COLO668 (cell line): ENCODE data around the gene RIMBP2.

Experiments used
- DNase-seq: peaks from one replicate; lab custom pipeline; 2025; ENCODE audit not compliant: unreplicated experiment; lab: John Stamatoyannopoulos, UW

Gene RIMBP2

DNA sequence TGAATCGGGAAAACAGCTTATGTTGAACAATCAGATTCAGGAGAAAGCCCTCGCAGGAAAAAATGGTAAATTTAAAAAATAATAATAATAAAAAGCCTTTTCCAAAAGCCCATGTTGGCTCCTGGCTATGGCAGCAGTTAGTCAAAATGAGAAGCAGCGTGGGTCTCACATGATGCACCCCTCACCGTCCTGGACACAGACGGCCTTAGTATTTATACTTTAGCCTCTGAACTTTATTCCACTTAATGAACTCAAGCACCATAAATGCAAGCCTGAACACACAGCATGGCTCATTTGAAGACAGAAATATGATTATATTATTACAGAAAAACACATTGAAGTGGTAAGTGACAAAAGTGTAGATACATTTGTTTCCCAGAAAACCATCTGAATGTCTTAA lies 160.9 kb downstream of the RIMBP2 start:
- no peak for DNase-seq

DNA sequence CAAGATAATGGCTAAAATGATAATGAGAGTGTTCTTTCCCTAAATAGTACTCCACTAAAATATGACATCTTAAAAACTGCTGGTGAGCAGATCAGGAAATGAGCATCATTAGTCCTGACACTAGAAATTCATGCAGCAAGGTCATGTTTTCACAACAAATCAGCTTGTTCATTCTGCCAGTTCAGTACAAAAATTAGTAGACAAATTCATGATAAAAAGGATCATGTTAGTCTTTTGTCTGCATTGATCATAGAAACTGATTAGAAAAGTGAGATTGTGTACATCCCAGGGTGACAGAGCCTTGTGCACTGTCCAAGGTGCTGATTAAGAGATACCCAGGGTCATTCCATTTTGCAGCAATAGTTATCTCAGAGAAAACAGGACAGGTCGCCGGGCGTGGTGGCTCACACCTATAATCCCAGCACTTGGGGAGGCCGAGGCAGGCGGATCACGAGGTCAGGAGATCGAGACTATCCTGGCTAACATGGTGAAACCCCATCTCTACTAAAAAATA lies 163.6 kb downstream of the RIMBP2 start:
- no peak for DNase-seq

DNA sequence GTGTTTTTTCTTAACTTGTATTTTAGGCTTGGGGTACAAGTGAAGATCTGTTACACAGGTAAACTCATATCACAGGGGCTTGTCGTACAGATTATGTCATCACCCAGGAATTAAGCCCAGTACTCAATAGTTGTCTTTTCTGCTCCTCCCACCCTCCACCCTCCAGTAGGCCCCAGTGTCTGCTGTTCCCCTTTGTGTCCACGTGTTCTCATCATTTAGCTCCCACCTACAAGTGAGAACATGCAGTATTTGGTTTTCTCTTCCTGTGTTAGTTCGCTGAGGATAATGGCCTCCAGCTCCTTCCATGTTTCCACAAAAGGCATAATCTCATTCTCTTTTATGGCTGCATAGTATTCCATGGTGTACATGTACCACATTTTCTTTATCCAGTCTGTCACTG lies 166.7 kb downstream of the RIMBP2 start:
- DNase-seq, result no peak

DNA sequence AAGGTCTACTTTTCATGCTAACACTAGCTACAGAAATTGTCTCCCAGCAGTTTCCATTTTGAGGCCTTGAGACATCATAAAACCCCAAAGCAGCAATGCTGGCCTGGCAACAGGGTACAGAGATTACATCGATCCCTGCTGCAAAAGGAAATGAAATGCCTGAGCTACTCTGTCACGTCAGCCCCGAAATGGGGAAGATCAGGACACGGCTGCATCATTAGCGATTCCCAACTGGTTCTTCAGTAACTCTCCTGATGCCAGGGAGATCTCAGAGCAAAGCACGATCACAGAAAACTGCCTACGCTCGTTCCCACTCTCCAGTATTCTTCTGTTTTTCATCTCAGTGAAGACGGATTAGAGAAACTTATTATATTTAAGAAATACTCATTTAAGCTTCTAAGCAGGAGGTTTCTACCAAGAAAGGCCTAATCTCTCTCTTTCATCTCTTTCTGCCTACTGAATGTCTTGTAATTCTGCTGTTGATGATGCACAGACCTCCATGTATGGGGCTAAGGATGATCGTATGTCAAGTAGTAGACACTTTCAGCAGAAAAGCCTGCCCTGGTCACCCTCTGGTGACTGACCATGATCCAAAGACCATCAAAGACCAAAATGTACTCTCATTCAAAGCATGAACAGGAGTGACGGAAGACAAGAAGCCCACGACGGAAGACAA lies 168.5 kb downstream of the RIMBP2 start:
- no peak for DNase-seq

DNA sequence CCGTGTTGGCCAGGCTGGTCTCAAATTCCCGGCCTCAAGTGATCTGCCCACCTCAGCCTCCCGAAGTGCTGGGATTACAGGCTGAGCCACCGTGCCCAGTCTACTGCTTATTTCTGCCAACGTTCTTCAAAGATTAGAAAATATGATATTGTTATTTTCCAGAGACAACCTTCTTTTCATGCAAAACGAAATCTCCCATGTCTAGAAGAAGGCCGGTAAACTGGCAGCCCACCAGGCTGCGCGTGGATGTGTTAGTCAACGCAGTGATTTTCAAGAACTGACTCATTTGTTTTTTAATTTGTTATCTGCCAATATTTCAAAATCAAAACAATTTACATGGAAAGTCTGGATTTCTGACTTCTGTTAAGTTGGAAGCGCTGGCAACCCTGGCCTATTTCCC lies 169.6 kb downstream of the RIMBP2 start:
- no peak for DNase-seq

DNA sequence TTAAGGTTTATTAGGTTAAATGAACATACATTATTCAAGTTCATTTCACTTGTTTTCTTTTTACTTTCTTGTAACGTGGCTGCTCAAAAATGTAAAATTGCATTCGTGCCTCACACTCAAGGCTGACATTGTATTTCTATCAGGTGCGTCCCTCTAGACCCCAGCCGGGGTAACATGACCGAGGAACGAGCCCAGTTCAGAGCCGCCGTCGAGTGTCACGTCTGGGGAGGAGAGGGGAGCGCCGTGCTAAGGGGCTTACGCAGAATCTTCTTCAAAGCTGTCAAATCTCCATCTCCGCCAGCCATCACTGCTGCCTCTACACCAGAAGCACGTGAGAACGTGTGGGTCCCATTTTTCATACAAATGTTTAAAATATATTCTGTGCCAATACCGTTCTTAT lies 170.6 kb downstream of the RIMBP2 start:
- no peak for DNase-seq

DNA sequence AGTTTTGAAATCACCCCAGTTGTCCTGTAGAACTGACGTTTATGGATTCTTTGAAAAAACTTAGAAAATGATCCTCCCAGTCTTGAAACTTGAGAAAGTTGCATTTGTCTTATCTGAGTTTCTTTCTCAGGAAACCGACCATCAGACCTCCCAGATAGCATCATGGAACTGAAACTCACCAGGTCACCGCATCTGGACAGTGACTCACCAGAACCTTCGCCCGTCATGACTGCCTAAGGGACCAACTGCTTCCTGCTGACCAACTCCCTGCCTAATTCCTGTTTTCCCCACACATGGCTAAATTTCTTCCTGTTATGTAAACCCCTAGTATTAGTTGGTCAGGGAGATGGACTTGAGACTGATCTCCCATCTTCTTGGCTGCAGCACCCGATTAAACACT lies 175.7 kb downstream of the RIMBP2 start:
- no peak for DNase-seq

DNA sequence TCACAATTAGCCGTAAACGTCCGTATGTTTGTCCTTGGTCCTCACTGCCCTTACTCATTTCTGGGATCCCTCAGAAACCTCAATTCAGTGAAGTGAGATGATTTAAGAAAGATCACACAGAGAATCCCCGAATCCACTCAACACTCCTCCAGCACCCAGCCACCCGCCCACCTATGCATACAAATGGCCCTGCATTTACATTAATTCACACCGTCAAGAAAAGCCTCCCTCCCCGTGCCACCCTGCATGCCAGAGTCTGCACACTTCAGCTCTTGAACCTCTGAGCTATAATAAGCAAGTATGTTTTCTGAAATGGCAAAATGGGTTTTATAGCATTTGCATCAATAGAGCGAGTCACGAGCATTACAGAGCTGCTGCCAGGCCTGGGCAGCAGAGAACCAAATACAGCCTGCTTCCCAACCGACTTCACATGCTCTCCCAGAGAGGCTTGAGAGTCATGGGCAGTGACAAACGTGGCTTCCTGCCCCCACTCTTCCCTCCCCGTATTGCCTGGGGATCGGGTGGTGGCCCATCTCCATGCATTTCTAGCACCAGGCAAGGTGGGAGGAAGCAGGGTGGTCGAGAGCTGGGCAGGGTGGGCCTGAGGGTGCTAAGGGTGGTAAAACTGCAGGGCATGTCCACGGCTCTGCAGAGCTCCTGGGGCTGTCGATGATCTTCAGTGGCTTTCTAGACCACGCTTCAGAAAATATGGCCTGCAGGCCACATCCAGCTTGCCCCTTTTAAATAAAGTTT lies 177.6 kb downstream of the RIMBP2 start:
- no peak for DNase-seq

DNA sequence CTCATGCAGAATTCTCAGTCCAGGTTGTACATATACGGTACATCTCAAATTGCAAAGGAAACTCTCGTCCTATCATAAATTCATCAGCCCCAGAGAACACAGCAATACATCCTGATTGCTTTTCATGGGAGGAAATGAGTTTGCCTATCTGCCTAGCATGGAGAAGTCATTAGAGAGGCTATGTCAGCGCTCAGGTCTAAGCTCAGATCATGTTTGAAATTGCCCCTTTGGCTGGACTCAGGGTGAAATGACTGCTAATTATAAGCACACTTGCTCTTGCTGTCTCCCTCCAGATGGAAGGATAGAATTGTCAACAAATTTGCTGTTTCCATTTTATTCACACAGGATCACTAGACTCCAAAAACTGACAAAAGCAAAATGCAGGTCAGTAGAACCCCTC lies 178.4 kb downstream of the RIMBP2 start:
- no peak for DNase-seq

DNA sequence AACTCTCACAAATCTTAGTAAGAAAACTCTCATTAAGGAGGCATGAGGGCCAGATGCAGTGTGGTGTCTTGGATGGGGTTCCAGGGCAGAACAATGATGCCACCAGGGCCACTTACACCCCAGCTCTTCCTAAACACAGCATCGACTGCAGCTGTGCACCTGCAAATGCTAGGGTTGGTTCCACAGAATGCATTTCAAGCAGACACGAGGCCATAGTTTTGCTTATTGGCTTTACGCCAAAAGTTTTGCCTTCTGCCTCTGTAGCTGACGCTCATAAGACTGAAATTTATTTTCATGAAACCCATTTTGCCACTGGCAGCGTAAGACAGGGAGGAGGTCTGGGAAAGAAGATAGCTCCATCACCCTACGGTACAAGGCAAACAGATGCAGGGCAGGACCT lies 179.0 kb downstream of the RIMBP2 start:
- DNase-seq, result peak; percentile 3

DNA sequence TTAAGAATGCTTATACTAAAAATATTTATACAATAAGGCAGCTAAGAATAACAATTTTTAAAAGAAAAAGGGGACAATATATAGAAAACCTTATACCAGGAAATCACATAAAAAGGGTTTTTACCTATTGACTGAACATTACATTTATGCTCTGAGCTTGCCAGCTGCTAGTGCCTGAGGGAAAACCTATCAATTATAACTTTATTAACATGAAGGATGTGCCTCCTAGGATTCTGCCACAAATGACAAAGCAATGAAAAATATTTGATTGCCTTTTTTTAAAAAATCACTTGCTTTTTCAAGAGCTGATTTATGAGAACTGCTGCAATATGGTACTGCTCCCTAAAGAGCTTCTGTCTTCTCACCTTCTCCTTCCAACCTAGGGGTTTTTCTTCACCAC lies 185.7 kb downstream of the RIMBP2 start:
- DNase-seq, result no peak

DNA sequence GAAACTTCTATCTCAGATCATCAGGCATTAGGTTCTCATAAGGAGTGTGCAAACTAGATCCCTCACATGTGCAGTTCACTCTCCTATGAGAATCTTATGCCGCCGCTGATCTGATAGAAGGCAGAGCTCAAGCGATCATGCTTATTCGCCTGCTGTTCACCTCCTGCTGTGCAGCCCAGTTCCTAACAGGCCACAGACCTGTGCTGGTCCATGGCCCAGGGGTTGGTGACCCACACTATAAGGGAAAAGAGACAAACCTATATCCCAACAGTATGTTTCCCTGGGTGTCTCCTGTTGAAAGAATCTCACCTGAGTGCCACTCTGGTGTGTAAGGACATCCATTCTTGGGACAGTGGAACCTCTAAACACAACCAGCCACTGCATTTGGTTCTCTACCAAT lies 186.3 kb downstream of the RIMBP2 start:
- DNase-seq, result no peak

DNA sequence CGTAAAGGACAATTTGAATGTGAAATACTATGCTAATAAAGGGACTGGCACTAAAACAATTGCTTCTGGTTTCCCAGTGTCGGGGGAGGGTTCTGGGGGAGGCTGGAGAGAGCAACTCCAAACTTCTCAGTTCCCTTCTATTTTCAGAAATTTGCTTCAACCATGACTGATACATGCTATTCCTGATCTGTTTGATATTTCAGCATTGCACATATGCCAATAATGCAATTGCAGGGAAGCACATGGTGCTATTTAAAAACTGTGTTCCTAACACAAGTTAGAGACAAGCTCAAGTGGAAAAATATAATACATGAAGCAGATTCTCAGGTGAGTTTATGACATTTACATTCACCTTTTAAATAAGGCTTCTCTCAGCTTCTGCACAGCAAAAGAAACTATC lies 188.9 kb downstream of the RIMBP2 start:
- DNase-seq, result no peak

DNA sequence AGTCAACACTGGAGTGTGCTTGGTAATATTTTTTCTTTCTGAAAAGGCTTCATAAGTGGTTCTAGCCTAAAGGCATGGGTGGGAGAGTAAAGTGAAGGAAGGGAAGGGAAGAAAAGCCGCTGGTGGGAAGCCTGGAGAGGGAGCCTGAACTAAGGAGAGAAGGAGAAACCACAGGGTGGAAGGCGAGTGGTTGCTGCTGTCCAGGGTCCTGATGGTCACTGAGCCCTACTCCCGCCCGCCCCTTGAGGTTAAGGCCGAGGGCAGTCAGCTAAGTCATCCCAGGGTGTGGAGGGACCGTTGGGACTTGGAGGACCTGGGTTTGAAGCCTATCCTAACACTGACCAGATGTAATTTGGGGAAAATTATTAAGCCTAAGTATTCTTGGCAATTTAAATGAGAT lies 189.3 kb downstream of the RIMBP2 start:
- DNase-seq, result no peak

DNA sequence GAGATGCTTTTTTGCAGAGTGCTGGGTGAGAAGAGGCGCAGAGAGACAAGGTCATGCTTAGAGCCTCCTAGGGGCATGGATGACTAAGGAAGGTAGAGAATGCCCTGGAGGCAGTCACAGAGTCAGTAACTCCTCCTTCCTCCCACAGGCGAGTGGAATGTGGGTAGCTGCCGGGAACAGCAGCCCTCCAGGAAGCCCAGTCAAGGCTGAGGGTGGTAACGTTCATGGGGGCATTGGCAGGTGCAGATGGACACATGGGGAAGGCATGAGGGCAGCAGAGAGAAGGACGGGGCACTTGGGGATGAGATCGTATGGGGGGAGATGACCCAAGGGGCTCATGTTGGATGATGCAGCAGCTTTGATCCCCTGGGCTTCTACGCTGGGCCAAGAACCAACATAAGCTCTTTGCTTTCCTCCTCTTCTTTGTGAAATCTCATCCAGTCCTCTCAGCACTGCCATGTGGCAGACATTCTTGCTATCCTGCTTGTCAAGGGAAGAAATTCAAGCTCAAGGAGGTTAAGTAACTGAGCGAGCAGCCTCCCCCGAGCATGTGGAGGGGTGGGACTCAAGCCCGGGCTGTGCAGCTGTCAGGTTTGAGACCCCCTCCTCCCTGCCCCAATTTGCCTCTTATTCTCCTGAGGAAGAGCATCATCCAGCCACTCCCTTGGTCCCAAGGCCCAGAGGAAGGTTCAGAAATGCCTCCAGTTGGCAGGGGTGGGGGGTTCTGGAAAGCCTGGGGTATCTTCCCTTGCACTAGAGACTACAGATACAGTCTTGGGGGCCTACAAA lies 190.5 kb downstream of the RIMBP2 start:
- no peak for DNase-seq

DNA sequence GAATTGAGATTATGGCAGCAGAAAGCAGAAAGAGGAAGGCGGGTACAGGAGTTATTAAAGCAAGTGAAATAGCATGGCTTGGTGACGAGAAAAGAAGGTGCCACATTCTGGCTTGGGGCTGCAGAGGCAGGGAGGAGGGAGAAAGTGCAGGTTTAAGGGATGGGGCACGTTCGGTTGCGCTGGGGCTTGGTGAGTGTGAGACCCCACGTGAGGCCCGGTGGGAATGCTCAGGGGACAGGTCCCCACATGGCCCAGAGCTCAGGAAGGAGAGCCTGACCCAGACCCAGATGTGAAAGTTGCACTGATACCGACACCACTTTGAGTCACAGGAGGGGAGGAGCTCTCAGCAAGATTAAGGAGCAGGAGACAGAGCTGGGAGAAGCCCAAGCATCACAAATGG lies 191.3 kb downstream of the RIMBP2 start:
- DNase-seq, result no peak

DNA sequence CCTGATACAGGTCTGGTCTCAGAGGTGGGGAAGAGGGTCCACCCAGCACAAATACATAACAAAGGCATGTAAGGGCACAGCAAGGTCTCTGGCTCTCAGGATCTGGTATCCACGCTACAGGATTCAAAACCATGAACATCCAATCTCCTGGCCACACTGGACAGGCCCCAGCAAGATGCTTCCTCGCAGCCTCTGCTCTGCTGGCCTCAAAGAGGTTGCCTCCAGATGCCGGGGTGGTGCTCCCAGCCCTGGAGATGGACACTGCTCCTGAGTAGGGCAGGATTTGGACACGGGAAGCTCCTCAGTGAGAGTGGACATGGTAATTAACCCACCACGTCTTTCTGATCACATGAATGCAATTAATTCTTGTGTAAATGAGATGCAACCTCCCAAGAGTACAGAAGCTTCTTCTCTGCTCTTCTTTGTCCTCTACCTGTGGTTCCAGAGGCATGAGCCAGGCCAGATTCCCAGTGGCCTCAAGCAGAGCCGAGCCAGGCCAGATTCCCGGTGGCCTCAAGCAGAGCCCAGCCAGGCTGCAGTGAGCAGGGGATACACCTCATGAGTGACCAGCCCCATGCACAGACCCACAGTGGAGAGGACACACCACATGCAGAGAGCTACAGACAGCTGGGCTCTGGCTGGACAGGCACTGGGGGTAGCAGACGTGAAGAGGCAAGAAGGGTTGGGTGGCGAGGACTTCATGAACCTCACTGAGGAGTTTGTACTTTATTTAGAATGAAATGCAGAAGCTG lies 192.1 kb downstream of the RIMBP2 start:
- DNase-seq, result no peak

DNA sequence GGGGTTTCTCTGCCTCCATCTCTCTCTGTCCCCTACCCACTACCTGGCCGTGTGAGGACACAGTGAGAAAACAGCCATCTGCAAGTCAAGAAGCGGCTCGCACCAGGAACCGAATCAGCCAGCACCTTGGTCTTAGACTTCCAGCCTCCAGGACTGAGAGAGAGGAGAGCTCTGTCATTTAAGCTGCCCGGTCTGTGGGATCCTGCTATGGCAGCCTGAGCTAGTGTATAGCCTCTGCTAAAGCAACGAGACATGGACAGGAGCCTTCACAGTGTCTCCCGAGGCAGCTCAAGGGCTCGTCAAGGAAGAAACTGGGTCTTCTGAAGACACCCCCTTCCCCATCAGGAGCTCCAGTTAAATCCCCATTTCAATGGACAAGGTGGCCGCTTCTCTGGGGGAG lies 192.9 kb downstream of the RIMBP2 start:
- no peak for DNase-seq

DNA sequence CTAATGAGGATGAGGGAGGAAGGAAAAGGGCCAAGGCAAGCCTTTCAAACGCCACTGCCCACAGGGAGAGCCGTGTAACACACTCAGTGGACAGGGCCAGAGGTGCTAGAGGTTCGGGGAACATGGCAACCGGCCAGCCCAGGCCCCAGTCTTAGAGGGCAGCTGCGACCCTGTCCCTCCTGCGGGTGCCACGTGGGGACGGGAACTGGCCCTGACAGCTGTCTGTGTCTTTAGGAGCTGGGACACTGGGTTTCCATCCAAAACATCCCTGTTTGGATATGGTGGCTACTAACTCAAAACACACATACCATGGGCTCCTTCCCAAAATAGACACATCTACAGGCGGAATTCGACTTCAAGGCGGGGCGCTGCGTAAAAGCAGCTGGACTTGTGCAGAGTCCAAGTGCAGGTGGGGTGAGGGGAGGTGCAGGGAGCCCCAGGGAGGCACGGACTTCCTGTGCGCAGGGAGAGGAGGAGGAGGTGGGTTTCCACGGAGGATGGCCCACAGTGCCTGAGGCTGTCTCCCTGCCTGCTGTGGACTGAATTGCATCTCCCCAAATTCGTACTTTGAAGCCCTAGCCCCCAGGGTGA lies 193.8 kb downstream of the RIMBP2 start:
- DNase-seq, result no peak

DNA sequence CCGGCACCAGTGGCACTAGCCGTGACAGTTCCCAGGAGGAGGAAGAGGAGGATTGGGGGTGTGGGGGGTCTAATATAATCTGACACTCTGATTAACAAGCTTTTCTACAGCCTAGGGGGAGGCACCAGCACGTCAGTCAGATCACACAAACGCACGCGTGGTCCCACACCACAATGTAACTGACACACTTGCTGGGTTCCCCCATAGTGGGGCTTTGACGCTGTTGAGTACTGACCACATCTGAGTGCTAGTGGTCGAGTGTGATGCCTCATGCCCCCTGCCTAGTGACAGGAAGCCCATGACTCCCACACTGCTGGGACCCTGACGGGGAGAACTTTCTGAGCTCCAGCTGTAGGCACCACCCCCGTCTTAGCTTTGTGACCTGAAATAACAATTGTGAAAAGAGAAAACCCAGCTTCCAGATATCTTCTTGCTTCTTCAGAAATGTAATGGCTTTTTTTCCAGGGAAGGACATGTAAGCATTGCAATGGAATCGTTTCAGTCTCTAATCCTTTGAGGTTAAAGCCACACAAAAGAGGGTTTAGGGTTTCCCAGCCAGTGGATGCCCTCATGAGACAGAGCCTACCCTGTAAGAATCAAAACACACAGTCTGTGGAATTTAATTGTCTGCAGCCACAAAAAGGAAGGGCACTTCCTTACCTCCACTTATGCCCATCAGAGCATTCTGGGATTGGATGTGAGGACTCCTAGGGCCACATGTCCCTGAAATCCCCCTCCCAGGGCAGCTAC lies 194.5 kb downstream of the RIMBP2 start:
- DNase-seq, result no peak
